GM21576 (cell line): Measurements from ENCODE around the gene INPP5K.
"Not testable (repeated sequence)": the region's sequence is repeated elsewhere in the genome, so short reads cannot be mapped to it uniquely, and the experiment has no call there.

Experiments used
- ATAC-seq: cut with Tn5 transposase; IDR thresholded peaks from one replicate; pipeline ENCODE4 v1.9.1; 2021; ENCODE audit warnings: mild to moderate bottlenecking, moderate library complexity; ENCODE audit not compliant: unreplicated experiment

Gene INPP5K

DNA sequence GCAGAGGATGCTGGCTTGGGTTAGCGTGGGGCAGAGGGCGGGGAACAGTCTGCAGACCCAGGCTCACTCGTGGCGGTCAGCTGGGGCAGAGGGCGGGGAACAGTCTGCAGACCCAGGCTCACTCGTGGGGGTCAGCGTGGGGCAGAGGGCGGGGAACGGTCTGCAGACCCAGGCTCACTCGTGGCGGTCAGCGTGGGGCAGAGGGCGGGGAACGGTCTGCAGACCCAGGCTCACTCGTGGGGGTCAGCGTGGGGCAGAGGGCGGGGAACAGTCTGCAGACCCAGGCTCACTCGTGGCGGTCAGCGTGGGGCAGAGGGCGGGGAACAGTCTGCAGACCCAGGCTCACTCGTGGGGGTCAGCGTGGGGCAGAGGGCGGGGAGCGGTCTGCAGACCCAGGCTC lies 7.7 kb downstream of the INPP5K start:
- not testable (repeated sequence) for ATAC-seq

DNA sequence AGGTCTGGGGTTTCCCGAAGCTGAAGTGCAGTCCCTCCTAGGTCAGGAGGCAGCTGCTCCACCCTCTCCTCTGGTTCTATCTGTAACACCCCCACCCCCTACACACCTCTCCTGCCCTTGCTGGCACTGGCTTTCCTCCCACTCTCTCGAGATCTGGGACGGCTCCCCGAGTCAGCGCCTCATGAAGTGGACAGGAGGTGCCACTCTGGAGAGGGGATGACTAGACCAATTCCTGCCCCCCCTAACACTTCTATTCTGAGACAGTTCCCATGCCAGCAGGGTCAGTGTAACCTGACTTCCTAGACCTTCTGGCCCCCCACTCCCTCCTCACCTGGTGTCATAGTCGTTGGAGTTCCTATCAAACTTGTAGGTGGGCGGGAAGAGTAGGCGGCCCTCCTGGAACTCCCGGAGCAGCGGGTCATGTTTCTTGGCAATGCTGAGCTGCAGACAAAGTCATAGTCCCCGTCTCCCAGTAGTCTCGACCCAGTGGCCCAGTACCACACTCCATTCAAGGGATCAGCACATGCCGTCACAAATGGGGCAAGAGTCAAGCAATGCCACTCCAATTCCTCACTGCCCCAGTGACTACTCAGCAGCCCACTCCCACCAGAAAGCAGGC lies 9.7 kb downstream of the INPP5K start:
- ATAC-seq, result no peak

DNA sequence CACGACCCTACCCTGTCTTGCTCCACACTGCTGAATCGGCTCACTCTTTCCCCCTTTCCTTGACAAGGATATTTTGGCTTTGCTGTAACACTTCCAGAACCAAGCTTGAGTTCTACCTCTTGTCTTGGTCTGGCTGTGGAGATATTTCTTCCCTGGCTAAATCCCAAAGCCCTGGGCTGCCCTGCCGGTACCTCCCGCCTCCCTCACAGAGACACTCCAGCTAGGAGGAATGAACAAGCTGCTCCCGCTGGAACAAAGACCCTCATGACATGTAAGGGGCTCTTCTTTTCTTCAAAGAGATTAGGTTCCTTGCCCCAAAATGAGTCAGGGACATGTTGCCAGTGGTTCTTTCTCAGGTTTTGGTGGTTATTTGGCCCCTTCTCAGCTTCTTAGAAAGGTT lies 10.8 kb downstream of the INPP5K start:
- no peak for ATAC-seq

DNA sequence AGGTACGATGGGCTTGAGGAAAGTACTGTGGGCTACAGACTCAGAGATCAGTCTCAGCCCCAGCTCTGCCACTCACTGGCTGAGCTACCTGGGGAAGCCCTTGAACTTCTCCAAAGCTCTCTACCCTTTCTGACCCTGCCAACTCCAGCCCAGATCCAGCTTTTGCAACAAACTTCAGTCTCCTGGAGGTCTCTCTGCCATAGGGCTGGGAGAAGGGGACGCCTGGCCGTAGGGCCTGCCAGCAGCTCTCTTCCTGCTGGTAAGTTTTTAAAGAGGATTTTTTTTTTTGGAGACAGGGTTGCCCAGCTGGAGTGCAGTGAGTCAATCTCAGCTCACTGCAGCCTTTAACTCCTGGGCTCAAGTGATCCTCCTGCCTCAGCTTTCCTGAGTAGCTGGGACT lies 11.5 kb downstream of the INPP5K start:
- ATAC-seq, result no peak

DNA sequence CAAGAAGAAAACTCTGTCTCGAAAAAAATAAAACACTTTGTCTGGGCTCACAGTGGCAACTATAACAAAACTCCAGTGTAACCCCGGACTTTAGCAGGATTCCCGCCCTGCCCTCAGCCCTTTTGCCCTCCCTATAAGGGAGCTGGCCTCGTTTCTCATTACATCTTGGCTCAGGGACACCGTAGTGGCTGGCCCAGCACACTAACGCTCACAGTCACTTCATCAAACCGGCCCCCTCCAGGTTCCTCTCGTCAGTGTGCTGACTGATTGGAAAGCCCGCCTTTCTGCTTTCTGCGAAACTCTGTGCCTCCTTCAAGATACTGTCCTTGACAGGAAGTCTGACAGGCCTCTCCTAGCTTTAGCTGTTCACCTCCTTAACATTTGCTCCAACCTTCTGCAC lies 12.7 kb downstream of the INPP5K start:
- no peak for ATAC-seq

DNA sequence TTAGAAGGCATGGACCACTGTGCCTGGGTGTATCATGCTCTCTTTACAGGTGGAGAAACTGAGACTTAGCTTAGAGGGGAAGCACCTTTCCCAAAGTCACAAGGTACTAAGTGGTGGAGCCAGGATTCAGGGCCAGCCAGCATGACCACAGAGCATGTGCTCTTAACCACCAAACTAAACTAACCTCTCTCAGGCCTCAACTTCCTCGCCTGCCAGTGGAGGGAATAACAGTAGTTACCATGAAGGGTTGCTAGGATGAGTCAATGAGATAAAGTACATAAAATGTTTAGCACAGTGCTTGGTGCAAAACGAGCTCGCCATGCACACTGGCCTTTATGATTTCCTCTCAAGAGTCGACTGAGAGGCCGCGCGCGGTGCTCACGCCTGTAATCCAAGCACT lies 17.5 kb downstream of the INPP5K start:
- no peak for ATAC-seq

DNA sequence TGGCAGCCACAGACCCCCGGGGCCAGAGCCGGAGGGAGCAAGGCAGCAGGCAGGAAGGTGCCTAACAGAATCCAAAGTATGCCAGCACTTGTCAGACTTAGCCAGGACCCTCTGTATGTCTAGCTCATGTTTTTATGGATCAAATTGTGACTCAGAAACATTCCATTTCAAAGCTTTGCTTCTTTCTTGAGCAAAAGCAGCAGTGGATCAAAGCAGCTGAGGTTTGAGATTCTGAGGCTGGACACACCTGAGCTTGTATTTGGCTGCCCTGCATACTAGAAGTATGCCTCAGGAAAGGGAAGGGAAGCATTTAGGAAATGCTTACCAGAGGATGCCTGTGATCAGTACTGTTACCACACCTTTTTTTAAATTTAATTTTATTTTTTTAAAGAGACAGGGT lies 18.2 kb downstream of the INPP5K start:
- ATAC-seq, result no peak

DNA sequence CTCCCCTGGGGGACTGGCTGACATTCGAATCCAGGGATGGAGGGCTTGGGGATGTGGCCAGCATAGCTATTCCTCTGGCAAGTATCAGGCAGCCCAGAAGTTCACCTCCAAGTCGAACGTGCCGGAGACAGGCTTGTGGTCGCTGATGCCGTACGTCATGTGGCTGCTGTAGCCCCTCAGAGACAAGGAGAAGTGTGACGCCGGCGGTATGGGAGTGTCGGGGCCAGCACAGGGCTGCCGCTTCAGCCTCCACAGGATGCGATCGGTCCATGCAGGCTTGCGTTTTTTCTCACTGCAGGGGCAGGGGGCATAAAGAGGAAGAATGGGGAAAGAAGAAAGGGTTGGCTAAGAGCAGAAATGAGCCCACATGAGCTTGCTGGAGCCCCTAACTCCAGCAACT lies 18.6 kb downstream of the INPP5K start:
- no peak for ATAC-seq

DNA sequence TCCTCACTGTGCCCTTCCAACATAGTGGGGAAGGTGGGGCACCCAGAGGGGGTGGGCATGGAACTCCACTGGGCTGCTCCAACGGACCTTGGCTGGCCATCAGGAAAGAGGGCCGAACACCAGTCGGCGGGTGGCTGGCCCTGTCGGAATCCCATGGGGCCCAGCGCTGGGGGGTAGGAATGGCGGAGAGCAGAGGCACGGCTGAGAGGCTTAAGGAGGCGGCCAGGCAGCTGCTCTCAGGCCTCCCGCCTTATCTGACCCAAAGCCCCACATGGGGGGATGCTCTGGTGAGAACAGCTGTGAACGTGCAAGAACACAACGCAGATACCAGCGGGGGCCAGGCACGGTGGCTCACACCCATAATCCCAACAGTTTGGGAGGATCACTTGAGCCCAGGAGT lies 19.5 kb downstream of the INPP5K start:
- ATAC-seq, result no peak

DNA sequence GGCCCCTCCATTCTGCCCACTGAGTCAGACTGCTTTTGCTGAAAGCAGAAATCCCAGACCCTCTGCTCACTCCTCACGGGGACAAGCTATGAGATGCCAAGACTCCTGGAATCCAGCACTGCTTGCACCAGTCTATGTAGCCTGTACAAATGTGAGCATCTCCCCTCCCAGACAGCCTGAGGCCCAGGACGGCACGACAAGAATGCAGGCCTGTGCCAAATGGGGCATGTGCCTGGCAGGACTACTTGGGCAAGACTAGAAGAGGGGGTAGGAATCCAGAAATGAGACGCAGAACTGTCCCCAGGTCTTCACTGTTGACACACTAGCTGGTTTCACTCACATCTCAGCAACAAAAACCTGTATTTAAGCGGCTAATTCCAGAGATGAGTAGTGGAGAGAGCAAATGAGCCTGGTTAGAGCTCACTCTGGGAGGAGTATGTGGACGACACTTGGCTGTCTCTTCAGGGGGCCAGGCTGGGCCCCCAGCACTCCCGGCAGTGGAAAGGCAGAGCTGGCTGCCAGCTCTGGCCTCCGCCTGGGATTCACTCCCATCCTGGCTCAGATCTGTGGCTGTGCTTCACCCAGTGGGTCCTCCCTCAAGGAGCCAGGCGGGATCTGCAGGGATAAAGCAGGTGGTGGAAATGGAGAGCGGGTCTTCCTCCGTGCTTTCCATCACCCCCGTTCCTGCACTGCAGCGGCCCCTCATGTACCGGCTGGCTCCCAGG lies 21.0 kb downstream of the INPP5K start:
- no peak for ATAC-seq

DNA sequence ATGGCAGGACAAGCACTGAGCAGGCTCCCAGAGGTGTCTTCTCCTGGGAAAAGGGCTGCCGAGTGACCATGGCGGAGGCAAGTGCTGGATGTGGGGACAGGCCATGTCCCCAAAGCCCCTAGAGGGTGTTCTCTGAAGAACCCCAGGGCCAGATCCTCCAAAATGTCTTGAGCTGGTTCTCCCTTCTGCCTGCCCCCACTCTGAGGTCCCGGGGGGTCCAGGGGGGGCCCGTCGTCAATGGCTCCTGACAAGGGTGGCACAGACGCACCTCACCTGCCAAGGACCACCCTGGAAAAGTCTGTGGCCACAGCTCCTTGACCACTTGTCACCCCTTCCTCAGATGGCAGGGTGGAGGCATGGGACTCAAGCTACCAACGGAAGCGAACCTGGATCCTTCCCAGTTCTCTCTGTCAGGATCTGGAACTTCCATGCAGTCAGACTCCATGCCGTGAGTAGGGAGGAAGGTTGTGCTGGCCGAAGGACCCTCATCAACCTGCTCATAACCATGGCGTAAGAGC lies 21.6 kb downstream of the INPP5K start:
- no peak for ATAC-seq

DNA sequence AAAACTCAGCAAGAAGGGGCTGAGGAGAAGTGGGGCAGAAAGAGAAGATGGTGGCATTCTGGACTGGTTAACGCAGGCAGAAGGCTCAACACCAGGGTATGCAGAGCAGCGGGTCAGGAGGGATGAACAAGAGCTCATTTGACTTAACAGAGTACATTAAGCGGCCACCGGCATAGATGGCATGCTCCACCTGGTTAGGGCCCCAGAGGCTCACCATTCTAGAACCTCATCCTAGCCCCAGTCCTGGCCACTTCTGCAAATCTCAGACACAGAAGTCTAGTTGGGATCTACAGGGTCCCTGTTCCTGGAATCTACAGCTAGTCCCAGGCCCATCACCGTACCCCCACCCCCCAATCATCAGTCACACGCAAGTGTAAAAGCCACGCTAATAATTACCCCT lies 22.2 kb downstream of the INPP5K start:
- ATAC-seq, result no peak

DNA sequence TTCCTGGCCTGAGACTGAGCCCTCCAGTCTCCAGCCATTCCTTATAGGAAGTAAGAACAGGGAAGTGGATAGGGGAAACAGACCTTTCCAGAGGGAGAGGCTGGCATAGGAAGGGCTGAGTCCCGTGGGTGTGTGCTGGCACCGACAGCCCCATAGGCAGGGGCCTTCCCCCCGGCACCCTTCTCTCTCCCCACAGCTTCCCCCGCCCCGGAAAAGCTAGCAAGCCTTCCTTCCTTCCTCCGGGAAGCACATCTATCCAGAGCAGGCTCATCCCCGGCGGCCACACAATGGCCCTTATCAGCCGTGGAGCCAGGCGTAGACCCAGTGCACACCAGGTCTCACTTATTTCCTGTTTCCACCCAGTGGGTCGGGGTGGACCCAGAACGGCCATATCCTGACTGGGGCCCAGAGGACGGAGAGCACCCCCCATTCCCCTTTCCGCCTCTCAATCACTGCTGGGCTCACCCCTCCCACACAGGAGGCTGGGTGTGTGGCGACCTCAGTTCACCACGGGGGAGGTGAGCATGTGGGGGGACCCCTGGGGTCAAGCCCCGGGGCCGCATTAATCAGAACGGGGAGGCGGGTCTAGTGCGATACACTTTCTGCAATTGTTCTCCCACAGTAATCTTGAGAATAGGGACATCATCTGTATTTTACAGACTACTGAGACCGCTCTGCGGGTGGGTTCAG lies 23.0 kb downstream of the INPP5K start:
- no peak for ATAC-seq

DNA sequence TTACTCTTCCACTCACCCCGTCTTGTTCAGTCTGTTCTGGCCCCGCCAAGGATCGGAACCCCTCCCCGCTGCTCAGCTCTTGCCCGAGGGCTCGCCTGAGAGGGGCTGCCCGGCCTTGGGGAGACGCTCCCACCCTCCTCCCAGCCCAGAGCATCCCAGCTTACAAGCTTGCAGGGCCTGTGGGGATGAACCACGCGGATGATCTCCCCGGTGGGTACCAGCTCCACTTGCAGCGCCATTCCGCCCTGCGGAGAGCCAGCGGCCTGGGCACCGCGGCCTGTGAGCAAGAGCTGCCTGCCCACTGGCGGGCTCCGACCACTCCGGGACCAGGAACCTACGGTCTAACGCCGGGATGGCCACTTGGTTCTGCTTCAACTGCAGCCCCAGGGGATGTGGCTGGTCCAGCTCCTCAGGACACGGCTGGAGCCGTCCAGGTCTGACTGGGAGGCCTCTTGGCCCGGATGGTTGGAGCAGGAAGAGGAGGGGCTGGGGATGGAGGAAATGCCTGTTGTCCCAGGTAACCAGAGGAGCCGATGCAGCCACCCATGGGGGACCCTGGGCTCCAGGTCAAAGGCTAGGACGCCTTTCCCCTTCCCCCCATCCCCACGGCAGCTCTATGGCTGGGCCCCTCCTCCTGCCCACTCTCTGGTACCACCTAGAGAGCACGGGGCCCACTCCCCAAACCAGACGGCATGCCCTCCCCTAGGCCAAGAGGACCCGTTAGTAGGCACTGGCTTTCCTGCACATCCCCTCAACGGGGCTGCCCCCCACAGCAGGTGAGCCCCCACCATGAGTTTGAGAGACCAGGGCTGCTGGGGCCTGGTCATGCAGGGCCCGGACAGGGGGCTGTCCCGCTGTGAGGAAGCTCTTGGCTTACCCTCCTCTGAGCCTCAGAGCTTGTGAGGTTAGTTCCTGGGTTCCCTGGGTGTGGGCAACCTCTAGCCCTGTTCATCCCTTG lies 23.9 kb downstream of the INPP5K start, which contains the start of gene MYO1C:
Gene MYO1C (minus strand): TSS at position 438 of the 958 bp plus-strand sequence. CDS start 199 bp downstream, at position 239.
- ATAC-seq, result no peak

DNA sequence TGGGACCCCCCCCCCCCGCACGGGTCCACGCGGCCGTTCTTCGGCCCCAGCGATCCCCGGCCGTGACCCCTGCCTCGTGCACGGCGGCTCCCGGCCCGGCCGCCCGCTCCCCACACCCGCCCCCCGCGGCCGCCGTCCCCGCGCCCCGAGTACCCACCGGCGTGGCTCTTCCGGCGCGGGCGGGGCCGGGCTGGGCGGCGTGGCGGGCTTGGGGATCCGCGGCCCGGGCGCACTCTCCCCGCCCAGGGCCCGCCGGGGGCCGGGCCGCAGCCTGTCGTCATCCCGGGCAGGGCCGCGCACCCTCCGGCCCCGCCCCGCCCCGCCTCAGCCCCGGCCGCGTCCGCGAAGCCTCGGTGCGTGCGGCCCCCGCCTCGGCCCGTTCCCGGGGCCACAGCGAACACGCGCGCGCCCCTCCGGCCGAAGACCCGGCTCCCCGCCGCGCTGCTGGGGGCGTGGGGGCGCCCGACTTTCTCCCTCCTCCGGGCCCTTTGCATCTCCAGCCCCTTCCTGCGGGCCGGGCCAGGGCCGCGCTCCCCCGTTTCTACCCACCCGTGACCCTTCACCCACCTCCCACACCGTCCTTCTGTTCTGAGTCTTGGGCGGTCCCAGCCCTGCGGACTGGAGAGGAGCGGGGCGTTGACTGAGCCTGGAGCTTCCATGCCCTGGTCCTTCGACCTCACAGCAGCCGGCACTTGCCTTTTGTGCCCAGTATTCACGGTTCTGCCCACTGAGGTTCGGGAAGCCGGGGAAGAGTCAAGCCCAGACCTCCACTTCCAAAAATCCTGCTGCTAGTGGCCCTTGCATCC lies 24.8 kb downstream of the INPP5K start:
- ATAC-seq, result peak; percentile 37

DNA sequence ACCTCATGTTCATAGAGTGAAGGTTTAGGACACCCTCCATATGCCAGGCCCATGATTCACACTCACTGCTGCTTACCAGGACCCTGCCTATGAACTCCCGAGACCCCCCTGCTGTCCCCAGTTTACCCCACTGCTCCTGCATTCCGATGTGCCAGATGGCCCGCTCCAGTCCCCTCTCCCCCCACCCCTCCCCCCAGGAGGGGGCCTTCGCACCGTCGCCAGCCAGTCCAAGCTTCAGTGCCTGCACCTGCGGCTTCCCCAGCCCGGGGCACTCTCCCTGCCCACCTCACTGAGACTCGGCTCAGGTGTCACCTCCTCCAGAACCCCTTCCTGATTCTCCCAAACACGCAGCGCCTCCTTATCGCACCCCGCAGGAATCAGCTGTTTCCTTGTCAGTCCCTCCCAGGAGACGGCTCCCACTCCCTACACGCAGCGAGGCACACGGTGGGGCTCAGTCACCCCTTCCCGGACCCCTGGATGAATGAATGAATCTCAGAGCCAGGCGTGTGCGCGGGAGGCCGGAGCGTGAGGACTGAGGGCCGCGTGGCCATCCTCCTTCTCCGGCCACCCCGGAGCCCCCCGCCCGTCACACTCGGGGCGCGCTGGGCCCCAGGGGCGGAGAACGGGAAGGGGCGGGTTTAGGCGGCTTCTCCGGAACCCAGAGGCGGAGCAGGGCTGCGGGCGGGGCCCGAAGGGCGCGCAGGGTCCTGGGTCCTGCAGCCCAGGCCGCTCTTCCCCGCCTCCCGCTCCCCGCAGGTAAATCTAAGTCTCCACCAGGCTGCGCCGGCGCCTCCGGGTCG lies 25.6 kb downstream of the INPP5K start:
- ATAC-seq, result peak; percentile 28

DNA sequence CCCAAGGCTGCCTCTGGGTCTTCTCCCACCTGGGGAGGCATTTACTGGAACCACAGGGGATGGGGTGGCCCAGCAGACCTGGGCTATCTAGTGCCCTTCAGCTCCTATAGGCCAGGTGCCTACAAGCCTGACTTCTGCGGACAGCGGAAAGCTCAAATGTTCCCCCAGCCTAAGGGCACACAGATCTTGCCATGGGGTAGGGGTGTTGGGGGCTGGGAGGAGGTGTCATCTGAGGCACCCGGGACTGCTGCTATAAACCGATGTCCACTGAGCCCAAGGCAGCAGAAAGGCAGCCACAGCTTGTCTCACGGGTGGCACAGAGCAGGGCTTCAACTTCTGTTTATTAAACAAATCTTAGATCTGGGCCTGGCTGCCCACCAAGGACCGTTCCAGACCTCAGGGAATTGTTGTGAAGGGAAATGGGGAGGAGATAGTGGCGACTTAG lies 27.6 kb downstream of the INPP5K start:
- ATAC-seq, result no peak

DNA sequence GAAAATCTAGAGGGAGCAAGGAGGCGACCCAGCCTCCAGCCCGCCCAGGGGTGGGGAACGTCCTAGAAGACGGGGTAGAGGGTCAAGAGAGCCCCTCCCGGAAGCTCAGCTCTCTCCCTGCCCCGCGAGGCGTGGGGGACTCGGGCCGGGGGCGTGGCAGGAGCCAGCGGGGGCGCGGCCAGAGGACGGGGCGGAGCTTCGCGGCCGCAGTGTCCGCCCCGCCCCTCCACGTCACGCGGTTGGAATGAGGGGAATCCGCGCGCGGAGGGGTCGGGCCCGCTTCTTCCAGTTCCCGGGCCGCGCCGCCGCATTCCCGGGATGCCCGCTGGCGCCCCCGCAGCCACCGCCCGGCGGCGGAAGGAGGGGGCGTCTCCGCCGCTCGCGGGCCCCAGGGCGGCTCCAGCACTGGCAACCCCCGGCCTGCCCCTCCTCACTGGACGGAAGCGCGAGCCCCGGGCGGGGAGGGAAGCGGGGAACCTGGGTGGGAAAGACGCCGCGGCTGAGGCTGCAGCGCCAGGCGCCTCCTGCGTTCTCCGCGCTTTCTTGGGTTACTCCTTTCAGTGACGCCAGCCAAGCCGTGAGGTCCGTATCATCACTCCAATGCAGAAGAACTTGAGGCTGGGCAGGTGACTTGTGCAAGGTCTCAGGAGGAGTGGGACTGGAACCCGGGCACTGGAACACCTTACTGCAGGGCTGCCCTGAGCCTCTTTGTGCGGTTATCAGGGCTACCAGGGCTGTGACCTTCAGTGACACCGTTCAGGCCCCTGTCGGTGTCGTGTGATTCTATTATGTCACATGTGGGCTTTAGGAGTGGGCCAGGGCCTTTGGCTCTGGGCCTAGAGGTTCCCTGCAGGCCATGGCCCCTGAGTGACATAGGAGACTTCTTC lies 28.2 kb downstream of the INPP5K start:
- ATAC-seq, result peak; percentile 28
